ENCODE data around the gene PTPRF.

The PTPRF gene

DNA sequence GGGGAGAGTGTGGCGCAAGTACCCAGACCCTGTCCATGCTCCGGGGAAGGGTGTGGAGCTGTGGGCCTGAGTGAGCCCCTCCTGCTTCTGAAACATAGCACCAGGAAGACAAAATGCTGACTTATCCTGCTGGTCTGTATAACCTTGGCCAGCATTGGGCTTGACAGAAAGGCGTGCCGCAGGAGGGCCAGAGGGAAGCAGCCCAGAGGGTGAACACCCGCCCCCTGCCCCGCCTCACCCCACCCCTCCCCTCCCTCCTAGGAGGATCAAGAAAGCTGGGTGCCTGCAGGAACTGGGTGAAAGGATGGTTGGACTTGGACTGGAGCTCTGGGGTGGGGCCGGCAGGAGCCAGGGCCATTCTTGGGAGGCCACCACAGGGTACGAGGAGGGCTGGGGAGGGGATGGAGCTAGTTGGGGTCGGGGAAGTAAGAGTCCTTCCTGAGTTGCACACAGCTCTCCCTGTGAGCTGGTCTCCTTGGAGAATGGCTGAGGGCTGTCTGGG lies 27.1 kb downstream of the PTPRF start:
- TF ChIP-seq POLR2AphosphoS5 (IDR thresholded peaks at IDR 0.05; ENCODE audit: low read depth, low read length) (no peak), FOXP2 (optimal IDR thresholded peaks at IDR 0.05; ENCODE audit: borderline replicate concordance, extremely low read depth, extremely low read length, insufficient read depth) (no peak)

DNA sequence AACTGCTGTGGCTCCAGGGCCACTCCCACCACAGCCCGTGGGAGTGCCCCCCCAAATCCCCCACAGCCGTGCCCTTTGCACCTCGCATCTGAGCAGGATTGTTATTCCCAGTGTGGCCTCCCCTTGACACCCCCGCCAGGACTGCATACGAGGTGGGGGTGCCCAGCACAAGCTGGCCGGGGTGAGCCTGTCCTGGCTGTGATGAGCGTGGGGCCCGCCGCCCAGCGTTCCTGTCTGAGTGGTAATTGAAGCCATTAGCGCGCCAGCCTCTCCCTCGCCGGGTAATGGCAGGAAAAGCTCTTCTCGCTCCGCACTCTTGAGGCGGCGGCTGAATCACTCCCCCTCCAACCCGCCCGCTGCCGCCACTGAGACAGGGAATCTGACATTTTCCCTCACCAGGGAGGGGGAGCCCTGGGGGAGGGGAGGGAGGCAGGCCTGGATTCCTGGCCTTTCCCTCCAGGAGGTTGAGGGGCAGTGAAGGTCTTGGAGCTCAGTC lies 27.7 kb downstream of the PTPRF start:
- TF ChIP-seq FOXP2 (optimal IDR thresholded peaks at IDR 0.05; ENCODE audit: borderline replicate concordance, extremely low read depth, extremely low read length, insufficient read depth) = no peak
- TF ChIP-seq TAF1 (IDR thresholded peaks at IDR 0.05; ENCODE audit: borderline replicate concordance, insufficient read depth, low read length) = no peak
- TF ChIP-seq, protein P1, sequence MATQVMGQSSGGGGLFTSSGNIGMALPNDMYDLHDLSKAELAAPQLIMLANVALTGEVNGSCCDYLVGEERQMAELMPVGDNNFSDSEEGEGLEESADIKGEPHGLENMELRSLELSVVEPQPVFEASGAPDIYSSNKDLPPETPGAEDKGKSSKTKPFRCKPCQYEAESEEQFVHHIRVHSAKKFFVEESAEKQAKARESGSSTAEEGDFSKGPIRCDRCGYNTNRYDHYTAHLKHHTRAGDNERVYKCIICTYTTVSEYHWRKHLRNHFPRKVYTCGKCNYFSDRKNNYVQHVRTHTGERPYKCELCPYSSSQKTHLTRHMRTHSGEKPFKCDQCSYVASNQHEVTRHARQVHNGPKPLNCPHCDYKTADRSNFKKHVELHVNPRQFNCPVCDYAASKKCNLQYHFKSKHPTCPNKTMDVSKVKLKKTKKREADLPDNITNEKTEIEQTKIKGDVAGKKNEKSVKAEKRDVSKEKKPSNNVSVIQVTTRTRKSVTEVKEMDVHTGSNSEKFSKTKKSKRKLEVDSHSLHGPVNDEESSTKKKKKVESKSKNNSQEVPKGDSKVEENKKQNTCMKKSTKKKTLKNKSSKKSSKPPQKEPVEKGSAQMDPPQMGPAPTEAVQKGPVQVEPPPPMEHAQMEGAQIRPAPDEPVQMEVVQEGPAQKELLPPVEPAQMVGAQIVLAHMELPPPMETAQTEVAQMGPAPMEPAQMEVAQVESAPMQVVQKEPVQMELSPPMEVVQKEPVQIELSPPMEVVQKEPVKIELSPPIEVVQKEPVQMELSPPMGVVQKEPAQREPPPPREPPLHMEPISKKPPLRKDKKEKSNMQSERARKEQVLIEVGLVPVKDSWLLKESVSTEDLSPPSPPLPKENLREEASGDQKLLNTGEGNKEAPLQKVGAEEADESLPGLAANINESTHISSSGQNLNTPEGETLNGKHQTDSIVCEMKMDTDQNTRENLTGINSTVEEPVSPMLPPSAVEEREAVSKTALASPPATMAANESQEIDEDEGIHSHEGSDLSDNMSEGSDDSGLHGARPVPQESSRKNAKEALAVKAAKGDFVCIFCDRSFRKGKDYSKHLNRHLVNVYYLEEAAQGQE (IDR thresholded peaks at IDR 0.05; ENCODE audit: insufficient read depth in 1 of 2, low read depth in 2 of 2, low read length in 2 of 2) = no peak
- TF ChIP-seq POLR2AphosphoS5 (IDR thresholded peaks at IDR 0.05; ENCODE audit: low read depth, low read length) = no peak
- no peak for TF ChIP-seq SIN3A (IDR thresholded peaks at IDR 0.05; ENCODE audit: borderline replicate concordance, insufficient read depth, low read length)

DNA sequence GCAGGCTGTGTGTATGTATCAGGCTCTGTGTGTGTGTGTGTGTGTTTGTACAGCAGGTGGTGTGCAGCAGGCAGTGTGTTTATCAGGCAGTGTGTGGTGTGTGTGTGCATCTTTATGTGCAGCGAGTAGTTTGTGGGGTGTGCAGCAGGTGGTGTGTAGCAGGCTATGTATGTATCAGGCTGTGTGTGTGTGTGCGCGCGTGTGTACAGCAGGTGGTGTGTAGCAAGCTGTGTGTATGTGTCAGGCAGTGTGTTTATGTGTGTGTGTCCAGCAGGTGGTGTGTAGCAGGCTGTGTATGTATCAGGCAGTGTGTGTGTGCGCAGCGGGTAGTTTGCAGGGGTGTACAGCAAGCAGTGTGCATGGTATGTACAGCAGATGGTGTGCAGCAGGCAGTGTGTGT lies 29.0 kb downstream of the PTPRF start:
- TF ChIP-seq SIN3A (IDR thresholded peaks at IDR 0.05; ENCODE audit: borderline replicate concordance, insufficient read depth, low read length) = no peak

DNA sequence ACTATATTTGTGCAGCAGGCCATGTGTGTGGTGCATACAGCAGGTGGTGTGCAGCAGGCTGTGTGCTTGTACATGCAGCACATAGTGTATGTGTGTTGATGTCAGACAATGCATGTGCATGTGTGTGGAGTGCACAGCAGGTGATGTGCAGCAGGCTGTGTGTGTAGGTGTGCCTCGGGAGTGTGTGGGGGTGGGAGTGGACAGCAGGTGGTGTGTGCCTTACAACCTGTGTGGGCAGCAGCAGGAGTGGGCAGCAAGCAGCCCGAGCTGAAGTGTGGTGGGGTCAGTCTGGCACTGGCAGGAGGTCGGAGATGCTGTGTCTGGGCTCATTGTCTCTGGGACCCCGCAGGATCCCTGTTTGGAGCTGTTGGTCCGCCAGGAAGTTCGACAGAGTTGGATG lies 29.6 kb downstream of the PTPRF start:
- TF ChIP-seq FOXP2 (optimal IDR thresholded peaks at IDR 0.05; ENCODE audit: borderline replicate concordance, extremely low read depth, extremely low read length, insufficient read depth) (no peak), SIN3A (IDR thresholded peaks at IDR 0.05; ENCODE audit: borderline replicate concordance, insufficient read depth, low read length) (no peak), TAF1 (IDR thresholded peaks at IDR 0.05; ENCODE audit: borderline replicate concordance, insufficient read depth, low read length) (no peak), POLR2AphosphoS5 (IDR thresholded peaks at IDR 0.05; ENCODE audit: low read depth, low read length) (no peak)
- TF ChIP-seq, protein P1 (IDR thresholded peaks at IDR 0.05; ENCODE audit: insufficient read depth in 1 of 2, low read depth in 2 of 2, low read length in 2 of 2) = no peak

DNA sequence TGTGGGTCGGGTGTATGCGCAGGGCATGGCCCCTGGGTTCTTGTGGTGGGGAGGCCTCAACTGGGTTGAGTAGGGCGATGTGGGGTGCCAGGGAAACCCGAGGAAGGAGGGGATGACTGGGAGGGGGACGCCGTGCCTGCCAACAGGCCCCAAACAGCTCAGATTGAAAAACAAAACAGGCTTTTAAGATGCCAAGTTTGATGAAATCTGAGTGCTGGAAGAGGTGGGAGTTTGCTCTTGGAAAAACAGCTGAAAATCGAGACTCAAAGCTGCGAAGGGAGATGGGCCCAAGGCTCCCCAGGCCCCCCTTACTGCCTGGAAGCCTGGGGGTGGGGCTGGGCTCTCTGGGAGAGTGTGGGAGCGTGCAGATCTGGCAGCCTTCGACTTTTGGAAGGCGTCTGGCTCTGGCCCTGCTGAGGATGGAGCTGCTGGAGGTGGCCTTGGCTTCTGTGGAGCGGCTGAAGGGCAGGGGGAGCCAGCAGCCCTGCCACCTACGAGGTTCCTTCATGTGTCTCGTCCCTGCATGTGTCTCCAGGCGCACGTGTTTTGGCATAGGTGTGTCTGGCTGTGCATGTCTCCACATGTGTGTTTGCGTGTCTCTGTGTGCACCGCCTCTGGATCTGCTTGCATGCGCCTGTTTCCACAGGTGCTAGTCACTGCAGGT lies 33.3 kb downstream of the PTPRF start:
- no peak for TF ChIP-seq SIN3A (IDR thresholded peaks at IDR 0.05; ENCODE audit: borderline replicate concordance, insufficient read depth, low read length)
- TF ChIP-seq POLR2AphosphoS5 (IDR thresholded peaks at IDR 0.05; ENCODE audit: low read depth, low read length) = no peak
- TF ChIP-seq, protein P1 (IDR thresholded peaks at IDR 0.05; ENCODE audit: insufficient read depth in 1 of 2, low read depth in 2 of 2, low read length in 2 of 2) = no peak

DNA sequence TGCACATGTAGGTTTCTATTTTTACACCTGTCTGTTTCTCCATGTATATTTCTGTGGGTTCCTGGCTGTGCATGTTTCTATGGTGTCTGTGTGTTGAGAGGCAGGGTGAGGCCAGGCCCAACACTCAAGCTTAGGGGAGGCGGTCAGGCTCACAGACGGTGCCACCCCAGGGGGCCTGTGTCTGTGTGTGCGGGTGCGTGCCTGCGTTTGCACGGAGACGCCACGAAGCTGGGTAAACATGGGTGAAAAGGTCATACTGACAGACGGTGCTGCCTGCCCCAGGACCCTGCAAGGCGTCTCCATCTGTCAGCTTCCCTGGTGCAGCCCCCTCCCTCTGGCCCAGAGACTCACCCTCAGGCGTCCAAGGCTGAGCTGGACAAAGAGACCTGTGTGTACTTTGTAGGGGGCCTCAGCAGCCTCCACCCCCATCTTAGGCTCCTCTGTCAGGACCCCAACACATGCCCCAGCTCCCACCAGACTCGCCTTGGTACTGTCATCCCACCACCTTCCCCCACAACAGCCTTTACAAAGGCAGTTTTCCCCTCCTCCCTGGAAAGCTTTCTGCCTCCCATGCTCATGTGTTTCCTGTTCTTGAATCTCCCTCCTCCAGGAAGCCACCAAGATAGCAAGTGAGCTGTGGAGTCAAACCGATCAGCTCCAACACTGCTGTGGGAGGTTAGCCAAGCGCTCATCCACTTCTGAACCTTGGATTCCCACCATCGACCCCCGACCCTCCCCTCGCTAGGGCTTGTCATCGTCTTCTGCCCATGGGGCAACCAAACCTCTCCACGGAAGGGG lies 34.1 kb downstream of the PTPRF start:
- TF ChIP-seq TAF1 (IDR thresholded peaks at IDR 0.05; ENCODE audit: borderline replicate concordance, insufficient read depth, low read length) = no peak

All from PFSK-1 (cell line).